ENCODE data around the gene STAT3.
"Not testable (repeated sequence)": the region's sequence is repeated elsewhere in the genome, so short reads cannot be mapped to it uniquely, and the experiment has no call there.

DNA sequence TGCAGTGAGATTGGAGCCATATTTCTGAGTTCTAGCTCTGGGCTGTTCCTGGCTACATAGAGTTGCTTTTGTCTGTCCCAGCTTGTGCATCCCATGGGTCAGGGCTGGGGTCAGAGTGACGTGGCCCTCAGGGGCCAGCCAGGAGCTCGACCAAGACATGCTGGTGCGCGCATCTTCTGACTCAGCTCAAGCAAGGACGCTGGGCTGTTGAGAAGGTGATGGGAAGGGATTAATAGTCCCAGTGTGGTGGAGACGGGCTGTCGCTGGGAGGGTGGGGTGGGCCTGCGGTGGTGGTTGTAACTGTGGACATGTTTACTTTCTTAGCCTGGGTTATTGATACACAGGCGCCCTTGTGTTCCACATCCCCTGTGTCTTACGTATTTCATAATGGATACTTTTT lies 90.5 kb downstream of the STAT3 start:
- TF ChIP-seq, protein P1, sequence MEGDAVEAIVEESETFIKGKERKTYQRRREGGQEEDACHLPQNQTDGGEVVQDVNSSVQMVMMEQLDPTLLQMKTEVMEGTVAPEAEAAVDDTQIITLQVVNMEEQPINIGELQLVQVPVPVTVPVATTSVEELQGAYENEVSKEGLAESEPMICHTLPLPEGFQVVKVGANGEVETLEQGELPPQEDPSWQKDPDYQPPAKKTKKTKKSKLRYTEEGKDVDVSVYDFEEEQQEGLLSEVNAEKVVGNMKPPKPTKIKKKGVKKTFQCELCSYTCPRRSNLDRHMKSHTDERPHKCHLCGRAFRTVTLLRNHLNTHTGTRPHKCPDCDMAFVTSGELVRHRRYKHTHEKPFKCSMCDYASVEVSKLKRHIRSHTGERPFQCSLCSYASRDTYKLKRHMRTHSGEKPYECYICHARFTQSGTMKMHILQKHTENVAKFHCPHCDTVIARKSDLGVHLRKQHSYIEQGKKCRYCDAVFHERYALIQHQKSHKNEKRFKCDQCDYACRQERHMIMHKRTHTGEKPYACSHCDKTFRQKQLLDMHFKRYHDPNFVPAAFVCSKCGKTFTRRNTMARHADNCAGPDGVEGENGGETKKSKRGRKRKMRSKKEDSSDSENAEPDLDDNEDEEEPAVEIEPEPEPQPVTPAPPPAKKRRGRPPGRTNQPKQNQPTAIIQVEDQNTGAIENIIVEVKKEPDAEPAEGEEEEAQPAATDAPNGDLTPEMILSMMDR (IDR thresholded peaks at IDR 0.05): not testable (repeated sequence)
- not testable (repeated sequence) for TF ChIP-seq POLR2A (IDR thresholded peaks at IDR 0.05)
